Bronchus fibroblast of lung (primary cell): ENCODE data around the gene SPINT2. TPM values are rescaled to one million over a fixed set of nuclear protein-coding genes. Genes with fewer than 3 reads are reported as not detected.

Experiments used
- total RNA-seq: library from RNA; depleted of rRNA; stranded (reverse); fragments of >200 nt; gene quantifications from 2 replicates; pipeline ENCODE4 v1.2.3, GENCODE V29; 2015

Gene SPINT2, protein sequence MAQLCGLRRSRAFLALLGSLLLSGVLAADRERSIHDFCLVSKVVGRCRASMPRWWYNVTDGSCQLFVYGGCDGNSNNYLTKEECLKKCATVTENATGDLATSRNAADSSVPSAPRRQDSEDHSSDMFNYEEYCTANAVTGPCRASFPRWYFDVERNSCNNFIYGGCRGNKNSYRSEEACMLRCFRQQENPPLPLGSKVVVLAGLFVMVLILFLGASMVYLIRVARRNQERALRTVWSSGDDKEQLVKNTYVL
- 3.3 and 4.2 TPM in 2 replicates for total RNA-seq

DNA sequence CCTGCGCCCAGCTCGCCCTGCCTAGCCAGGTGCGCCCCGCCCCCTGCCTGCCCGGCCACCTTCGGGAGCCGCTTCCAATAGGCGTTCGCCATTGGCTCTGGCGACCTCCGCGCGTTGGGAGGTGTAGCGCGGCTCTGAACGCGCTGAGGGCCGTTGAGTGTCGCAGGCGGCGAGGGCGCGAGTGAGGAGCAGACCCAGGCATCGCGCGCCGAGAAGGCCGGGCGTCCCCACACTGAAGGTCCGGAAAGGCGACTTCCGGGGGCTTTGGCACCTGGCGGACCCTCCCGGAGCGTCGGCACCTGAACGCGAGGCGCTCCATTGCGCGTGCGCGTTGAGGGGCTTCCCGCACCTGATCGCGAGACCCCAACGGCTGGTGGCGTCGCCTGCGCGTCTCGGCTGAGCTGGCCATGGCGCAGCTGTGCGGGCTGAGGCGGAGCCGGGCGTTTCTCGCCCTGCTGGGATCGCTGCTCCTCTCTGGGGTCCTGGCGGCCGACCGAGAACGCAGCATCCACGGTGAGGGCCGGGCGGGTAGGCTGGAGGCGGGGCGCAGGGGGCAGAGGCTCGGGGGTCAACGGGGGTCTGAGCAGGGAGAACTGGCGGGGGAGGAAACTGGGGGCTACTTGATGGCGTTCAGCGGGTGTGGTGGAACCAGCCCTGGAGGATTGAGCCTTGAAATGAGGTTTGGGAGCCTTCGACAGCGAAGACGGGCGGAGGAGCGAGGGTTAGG, at the start of gene SPINT2:
SPINT2 (plus strand) TSS at position 88 of the 727 bp plus-strand sequence; CDS start at position 408, 320 bp downstream.

DNA sequence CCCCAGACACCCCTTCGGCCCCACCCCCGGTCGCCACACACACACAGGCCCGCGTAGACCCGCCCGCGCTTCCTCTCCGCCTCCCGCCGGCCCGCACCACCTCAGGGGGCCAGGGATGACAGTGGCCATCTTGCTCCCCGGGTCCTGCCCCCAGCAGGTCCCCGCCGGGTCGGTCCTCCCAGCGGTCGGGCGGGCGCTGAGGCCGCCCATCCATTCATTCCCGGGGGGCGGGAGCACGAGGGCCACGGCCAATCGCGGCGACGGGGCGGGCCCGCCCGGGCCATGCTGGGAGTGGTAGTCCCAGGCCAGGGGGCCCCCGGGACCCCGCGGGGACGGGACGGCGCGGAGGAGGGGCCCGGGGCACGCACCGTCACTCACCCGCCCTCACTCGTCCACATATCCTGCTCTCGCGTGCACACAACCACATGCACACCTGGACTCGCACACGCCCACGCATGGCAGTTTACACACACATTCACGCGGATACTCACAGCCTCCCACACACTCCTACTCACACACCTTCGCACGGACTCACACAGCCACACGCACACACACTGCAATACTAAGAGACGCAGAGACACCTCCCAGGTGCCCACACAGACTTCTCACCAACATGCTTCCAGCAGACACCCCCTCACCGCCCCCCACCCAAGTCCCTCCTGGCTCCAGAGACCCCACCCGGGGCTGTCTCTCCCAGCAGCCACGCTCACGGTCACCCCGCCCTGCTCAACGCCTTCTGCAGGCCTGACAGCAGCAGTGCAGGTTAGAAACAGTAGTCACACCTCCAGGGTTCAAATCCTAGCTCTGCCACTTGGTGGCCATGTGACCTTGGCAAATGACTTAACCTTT, 40.1 kb upstream of the SPINT2 start, which contains the start of gene DPF1:
DPF1 (minus strand) TSS at position 209 of the 849 bp plus-strand sequence; CDS start at position 129, 80 bp downstream.

DNA sequence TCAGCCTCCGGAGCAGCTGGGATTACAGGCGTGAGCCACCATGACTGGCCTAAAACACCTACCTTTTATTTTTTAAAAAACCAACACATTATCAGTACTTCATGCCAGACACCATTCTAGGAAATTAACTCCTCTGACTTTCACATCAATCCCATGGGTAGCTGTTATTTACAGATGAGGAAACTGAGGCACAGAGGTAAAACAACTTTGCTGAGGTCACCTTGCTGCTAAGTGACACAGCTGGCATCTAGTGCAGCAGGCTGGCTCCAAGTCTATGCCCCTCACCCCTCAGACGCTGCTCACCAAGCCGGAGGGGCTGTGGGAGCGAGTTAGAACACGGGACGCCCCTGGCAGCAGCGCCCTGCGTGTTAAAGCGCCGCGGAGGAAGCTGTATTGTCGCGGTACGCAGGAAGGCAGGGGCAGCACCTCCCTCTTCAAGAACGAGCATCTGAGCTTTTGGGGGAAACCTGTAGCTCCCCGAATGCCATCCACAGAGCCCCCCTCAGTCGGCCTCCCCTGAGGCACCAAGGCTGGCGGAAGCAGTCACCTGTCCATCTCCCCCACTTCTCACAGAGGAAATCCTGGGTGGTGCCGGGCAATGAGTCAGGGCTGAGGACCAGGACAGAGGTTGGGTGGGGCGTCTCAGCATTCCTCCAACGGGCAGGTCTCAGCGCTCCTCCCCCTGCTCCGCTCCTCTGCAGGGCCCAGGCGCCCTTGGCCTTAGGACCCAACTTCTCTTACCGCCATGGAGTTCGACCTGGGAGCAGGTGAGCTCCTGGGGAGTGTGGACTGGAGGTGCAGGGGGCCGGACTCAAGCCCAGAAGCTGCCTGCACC, 39.4 kb downstream of the SPINT2 start, which contains the start of gene C19orf33:
C19orf33 (plus strand) TSS at position 735 of the 835 bp plus-strand sequence; CDS start at position 746, 11 bp downstream.

DNA sequence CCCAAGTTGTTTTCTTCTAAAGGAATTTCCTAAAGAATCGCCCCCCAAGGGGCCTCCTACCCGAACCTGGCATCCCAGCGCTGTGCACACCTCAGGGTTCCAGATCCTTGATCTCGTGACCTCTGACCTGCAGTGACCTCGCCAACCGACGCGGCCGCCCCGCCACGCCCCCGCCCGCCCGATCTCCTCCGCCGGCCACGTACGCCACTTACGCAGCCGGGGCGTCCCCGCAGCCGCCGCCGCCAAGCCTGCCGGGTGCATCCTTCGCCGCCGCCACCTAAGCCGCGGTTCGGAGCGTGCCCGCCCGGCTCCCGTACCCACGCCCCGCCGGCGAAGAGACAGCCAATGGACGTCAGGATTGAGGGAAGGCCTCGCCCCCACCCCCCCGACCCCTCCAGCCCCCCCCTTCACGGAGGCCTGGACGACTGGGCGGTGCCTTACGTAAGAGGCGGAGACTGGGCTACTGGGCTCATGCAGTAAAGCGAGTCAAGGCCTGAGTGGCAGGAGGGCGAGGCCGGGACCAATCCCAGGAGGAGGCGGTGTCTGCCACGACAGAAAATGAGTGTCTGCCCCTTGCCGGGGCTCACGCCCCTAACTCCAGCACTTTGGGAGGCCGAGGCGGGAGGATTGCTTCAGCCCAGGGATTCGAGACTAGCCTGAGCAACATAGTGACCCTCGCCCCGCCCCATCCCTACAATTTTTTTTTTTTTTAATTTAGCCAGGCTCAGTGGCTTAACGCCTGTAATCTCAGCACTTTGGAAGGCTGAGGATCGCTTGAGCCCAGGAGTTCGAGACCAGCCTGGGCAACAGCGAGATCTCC, 51.5 kb downstream of the SPINT2 start, which contains the start of gene YIF1B:
YIF1B (minus strand) TSS at position 291 of the 820 bp plus-strand sequence; CDS start at position 261, 30 bp downstream.

DNA sequence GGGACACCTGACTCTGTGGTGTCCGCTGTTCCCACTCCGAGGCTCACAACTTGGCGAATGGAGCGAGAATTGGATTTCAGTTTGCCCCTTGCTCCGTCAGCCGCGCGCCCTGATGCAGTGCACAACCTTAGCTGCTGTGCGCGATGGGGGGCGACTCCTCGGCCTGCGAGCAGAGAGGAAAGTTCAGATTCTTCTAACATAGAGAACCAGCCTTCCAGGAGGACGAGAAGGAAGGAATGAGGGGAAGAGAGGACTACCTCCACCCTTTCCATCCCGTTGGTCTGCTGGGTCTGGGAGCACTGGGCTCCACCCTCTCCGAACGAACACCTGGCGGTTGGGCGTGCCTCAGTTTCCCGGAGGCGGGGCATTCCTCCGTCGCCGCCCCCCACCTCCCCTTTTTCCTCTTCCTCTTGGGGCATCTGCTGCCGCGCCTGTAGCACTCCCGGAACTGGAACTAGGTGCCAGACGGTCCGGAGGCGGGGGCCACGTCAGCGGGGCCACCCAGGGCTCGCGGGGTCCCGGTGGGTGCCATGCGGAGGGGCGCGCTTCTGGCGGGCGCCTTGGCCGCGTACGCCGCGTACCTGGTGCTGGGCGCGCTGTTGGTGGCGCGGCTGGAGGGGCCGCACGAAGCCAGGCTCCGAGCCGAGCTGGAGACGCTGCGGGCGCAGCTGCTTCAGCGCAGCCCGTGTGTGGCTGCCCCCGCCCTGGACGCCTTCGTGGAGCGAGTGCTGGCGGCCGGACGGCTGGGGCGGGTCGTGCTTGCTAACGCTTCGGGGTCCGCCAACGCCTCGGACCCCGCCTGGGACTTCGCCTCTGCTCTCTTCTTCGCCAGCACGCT, 55.3 kb downstream of the SPINT2 start, which contains the start of gene KCNK6:
KCNK6 (plus strand) TSS at position 425 of the 838 bp plus-strand sequence; CDS start at position 531, 106 bp downstream.

Other genes with a start within 250 kb of the SPINT2 start
- gene DPF1, start 40.4 kb upstream of the SPINT2 start, total RNA-seq, result 3.5 and 3.6 TPM in 2 replicates
- gene PPP1R14A, start 8.2 kb upstream of the SPINT2 start, total RNA-seq, result 6.7 and 7.6 TPM in 2 replicates
- gene C19orf33, start 39.7 kb downstream of the SPINT2 start, total RNA-seq, result 8.7 and 21.1 TPM in 2 replicates
- 126 TPM in 2 replicates for gene YIF1B, start 51.4 kb downstream of the SPINT2 start, total RNA-seq
- gene KCNK6, start 55.3 kb downstream of the SPINT2 start, total RNA-seq, result 3.2 and 3.4 TPM in 2 replicates
- gene CATSPERG, start 71.3 kb downstream of the SPINT2 start, total RNA-seq, result 0.17 TPM in 1 of 2 replicates, not detected in the other
- 414 and 429 TPM in 2 replicates for gene PSMD8, start 110.0 kb downstream of the SPINT2 start, total RNA-seq
- 0.59 and 2.5 TPM in 2 replicates for gene GGN, start 123.5 kb downstream of the SPINT2 start, total RNA-seq
- gene SPRED3, start 124.1 kb downstream of the SPINT2 start, total RNA-seq, result 0.84 and 1.5 TPM in 2 replicates
- 12.8 and 17.3 TPM in 2 replicates for gene FAM98C, start 138.5 kb downstream of the SPINT2 start, total RNA-seq
- gene RASGRP4, start 161.6 kb downstream of the SPINT2 start, total RNA-seq, result not detected in 2 replicates
- under 0.01 TPM in 1 of 2 replicates, not detected in the other for gene RYR1, start 169.1 kb downstream of the SPINT2 start, total RNA-seq